ENCODE measurements around the gene TOX3. TPM values are rescaled to one million over a fixed set of nuclear protein-coding genes. Genes with fewer than 3 reads are reported as not detected.

Gene TOX3
- total and polyA plus RNA-seq, 2 of the 13 experiments (the other 11 are each of a cell fraction or from before 2014, with no cell fraction given) = 14.5 to 98.6 TPM

DNA sequence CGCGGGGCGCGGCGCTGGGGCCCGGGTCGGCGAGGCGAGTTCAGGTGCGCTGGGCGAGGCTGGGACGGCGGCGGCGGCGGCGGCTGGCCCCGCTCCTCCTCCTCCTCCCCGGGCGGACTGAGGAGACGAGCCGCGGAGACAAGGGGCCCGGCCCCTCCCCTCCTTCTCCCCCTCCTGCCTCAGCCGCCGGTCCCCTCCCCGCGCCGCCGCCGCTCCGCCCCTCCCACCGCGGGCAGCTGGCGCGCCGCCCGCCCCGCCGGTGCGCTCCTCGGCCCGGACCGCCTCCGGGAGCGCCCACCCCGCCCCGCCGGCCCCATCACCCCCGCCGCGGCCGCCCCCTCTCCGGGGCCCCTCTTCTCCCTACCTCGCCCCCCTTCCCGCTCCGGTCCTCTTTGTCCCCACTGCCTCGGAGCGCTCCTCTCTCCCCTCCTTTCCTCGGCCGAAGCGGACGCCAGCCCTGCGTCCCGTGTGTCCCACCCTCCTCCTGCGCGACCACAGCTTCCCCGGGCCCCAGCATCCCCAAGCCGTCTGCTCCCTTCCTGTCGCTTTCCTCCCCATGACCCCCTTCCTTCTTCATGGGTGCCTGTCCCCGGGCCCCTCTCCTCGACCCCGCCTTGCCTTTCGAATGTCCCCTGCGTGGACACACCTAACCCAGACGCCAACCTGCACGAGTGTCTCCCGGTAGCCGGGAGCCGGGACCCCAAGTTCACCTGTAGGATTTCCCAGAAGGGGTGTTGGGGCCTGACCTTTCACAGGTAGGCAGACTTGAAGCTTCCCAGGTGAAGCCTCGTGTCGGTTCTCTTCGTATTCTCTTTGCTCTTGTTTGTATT, at the start of gene TOX3 (continued):
- TF ChIP-seq ZNF10 (CRISPR knock-in tag; IDR thresholded peaks at IDR 0.05; ENCODE audit: borderline replicate concordance, low read depth) (no peak), RFXAP (CRISPR knock-in tag; IDR thresholded peaks at IDR 0.05; ENCODE audit: borderline replicate concordance) (0 out of 2 replicates have a peak, but pooled peaks have one; percentile 18), ZFP82 (CRISPR knock-in tag; IDR thresholded peaks at IDR 0.05; ENCODE audit: borderline replicate concordance) (0 out of 2 replicates have a peak, but pooled peaks have one; percentile 33), ATF7-NPFF (CRISPR knock-in tag; IDR thresholded peaks at IDR 0.05; ENCODE audit: low read depth) (peak; percentile 35; the same call in 1 of the 2 replicates), GFI1 (CRISPR knock-in tag; IDR thresholded peaks at IDR 0.05; ENCODE audit: borderline replicate concordance) (0 out of 2 replicates have a peak, but pooled peaks have one; percentile 0), TOPORS (CRISPR knock-in tag; IDR thresholded peaks at IDR 0.05) (peak; percentile 51; the same call in 1 of the 2 replicates), POLR2G (IDR thresholded peaks at IDR 0.05; ENCODE audit: low read depth, low read length) (peak; percentile 52; the same call in 1 of the 2 replicates), ZMYM3 (CRISPR knock-in tag; IDR thresholded peaks at IDR 0.05) (0 out of 2 replicates have a peak, but pooled peaks have one; percentile 45), TAF1 (CRISPR knock-in tag; IDR thresholded peaks at IDR 0.05) (peak; percentile 62; the same call in 1 of the 2 replicates), MTA1 (CRISPR knock-in tag; IDR thresholded peaks at IDR 0.05; ENCODE audit: borderline replicate concordance) (peak; percentile 81; the same call in 1 of the 2 replicates), SOX6 (IDR thresholded peaks at IDR 0.05) (no peak), SOX6 (CRISPR knock-in tag; IDR thresholded peaks at IDR 0.05) (peak; percentile 33; the same call in 1 of the 2 replicates), YEATS2 (CRISPR knock-in tag; IDR thresholded peaks at IDR 0.05; ENCODE audit: borderline replicate concordance) (no peak), ZNF883 (CRISPR knock-in tag; IDR thresholded peaks at IDR 0.05; ENCODE audit: not compliant biosample characterization) (peak; percentile 48), ZNF17 (CRISPR knock-in tag; IDR thresholded peaks at IDR 0.05) (no peak), ZNF550 (CRISPR knock-in tag; IDR thresholded peaks at IDR 0.05; ENCODE audit: borderline replicate concordance) (peak; percentile 72; the same call in 1 of the 2 replicates), PAWR (CRISPR knock-in tag; IDR thresholded peaks at IDR 0.05; ENCODE audit: borderline replicate concordance) (peak; percentile 42; the same call in 1 of the 2 replicates)
- TF ChIP-seq, protein P1, sequence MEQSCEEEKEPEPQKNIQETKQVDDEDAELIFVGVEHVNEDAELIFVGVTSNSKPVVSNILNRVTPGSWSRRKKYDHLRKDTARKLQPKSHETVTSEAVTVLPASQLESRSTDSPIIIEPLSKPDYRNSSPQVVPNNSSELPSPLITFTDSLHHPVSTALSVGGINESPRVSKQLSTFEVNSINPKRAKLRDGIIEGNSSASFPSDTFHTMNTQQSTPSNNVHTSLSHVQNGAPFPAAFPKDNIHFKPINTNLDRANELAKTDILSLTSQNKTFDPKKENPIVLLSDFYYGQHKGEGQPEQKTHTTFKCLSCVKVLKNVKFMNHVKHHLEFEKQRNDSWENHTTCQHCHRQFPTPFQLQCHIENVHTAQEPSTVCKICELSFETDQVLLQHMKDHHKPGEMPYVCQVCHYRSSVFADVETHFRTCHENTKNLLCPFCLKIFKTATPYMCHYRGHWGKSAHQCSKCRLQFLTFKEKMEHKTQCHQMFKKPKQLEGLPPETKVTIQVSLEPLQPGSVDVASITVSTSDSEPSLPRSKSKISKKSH (CRISPR knock-in tag; IDR thresholded peaks at IDR 0.05; ENCODE audit: borderline replicate concordance) = no peak
- TF ChIP-seq, protein P2, sequence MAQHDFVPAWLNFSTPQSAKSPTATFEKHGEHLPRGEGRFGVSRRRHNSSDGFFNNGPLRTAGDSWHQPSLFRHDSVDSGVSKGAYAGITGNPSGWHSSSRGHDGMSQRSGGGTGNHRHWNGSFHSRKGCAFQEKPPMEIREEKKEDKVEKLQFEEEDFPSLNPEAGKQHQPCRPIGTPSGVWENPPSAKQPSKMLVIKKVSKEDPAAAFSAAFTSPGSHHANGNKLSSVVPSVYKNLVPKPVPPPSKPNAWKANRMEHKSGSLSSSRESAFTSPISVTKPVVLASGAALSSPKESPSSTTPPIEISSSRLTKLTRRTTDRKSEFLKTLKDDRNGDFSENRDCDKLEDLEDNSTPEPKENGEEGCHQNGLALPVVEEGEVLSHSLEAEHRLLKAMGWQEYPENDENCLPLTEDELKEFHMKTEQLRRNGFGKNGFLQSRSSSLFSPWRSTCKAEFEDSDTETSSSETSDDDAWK (CRISPR knock-in tag; IDR thresholded peaks at IDR 0.05) = no peak
- TF ChIP-seq, protein P3, sequence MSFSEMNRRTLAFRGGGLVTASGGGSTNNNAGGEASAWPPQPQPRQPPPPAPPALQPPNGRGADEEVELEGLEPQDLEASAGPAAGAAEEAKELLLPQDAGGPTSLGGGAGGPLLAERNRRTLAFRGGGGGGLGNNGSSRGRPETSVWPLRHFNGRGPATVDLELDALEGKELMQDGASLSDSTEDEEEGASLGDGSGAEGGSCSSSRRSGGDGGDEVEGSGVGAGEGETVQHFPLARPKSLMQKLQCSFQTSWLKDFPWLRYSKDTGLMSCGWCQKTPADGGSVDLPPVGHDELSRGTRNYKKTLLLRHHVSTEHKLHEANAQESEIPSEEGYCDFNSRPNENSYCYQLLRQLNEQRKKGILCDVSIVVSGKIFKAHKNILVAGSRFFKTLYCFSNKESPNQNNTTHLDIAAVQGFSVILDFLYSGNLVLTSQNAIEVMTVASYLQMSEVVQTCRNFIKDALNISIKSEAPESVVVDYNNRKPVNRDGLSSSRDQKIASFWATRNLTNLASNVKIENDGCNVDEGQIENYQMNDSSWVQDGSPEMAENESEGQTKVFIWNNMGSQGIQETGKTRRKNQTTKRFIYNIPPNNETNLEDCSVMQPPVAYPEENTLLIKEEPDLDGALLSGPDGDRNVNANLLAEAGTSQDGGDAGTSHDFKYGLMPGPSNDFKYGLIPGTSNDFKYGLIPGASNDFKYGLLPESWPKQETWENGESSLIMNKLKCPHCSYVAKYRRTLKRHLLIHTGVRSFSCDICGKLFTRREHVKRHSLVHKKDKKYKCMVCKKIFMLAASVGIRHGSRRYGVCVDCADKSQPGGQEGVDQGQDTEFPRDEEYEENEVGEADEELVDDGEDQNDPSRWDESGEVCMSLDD (CRISPR knock-in tag; IDR thresholded peaks at IDR 0.05; ENCODE audit: borderline replicate concordance) = no peak
